ENCODE measurements around the gene USP20. TPM values are rescaled to one million over a fixed set of nuclear protein-coding genes. Genes with fewer than 3 reads are reported as not detected.

The USP20 gene
- total RNA-seq (2021): 22.1 and 27.8 TPM in 2 replicates
- percentile 60 among the genes with signal in this experiment for Bru-seq, nascent RNA
- percentile 59 among the genes with signal in this experiment for BruChase-seq, experiment 1, labeled RNA remaining after a 2-hour chase
- BruChase-seq, experiment 2, labeled RNA remaining after a 6-hour chase: percentile 65 among the genes with signal in this experiment
- long read RNA-seq, full-length matches to known transcripts: 7 of 18 reads
- long read RNA-seq, partial matches to known transcripts: 1 of 18 reads
- long read RNA-seq, other reads (novel, unspliced or antisense): 10 of 18 reads

DNA sequence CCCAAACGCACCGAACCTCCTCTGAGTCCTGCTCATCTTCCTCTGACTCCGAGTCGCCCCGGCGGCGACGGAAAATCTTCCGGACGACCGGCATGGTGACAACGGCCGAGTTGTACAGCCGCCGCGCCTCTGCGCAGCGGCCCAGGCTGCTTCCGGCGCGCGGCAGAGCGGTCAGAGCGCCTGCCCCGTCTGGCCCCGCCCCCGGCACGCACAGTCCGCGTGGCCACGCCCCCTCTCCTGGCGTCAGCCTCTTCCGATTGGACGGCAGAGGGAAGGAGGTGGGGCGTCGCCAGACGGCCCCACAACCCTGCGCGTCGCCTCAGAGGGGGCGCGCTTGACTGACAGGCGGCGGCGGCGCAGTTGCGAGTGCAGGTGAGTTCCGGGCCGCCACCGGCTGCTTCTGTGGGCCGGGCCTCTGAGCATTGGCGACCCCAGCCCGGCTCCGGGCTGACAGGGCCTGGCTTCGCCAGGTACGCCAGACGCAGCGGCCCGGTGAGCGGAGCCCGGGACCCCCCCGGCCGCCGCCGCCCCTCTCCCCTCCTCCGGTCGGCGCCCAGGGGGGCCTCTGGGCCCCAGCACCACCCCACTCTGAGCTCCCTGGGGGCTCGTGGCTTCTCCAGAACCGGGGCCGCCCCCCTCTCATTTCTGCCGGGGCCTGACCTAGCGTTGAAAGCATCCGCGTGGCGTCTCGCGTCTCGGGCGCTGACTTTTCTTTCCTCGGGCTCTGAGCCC lies at the start of gene USP20, which contains the start of gene C9orf78:
USP20 (plus strand) TSS at position 331 of the 732 bp plus-strand sequence. CDS start 17,098 bp downstream, outside the sequence.
C9orf78 (minus strand) TSS at position 148 of the 732 bp plus-strand sequence; CDS start at position 94, 54 bp downstream.
- H3K27me3 ChIP-seq (ENCODE audit: insufficient read depth, low read depth): no peaks in the 10 kb centered on the region
- no peaks in the 10 kb centered on the region for H3K9me3 ChIP-seq (ENCODE audit: insufficient read depth, low read depth)
- peak; percentile 84 to 98 for DNase-seq
- peaks cover 15% of the 10 kb centered on the region for H3K4me1 ChIP-seq (replicated peaks; ENCODE audit: insufficient read depth)
- H2AFZ ChIP-seq: peak within 1 kb of the TSS; percentile 90
- H3K79me2 ChIP-seq (ENCODE audit: low read depth): peaks cover 32% of the 10 kb centered on the region
- intact Hi-C loops (cut with micrococcal nuclease; ENCODE audit: unreplicated experiment): loop anchor here (1.0 to 5.0 kb wide), 3 partner anchors 11 to 262 kb away; partner anchors contain the start of gene TOR1A
- peaks cover 13% of the 10 kb centered on the region for H3K36me3 ChIP-seq (ENCODE audit: low read depth)
- POLR2A ChIA-PET (ENCODE audit: unreplicated experiment): no interaction called here
- H3F3A ChIP-seq (ENCODE audit: insufficient read depth, low read depth): no peaks in the 10 kb centered on the region; the same call in 1 of the 2 replicates
- H4K20me1 ChIP-seq (ENCODE audit: insufficient read depth): no peaks in the 10 kb centered on the region
- no TSS peak for BruUV-seq (replicated peaks)
- CTCF ChIA-PET: no interaction called here
- TF ChIP-seq, protein P1, sequence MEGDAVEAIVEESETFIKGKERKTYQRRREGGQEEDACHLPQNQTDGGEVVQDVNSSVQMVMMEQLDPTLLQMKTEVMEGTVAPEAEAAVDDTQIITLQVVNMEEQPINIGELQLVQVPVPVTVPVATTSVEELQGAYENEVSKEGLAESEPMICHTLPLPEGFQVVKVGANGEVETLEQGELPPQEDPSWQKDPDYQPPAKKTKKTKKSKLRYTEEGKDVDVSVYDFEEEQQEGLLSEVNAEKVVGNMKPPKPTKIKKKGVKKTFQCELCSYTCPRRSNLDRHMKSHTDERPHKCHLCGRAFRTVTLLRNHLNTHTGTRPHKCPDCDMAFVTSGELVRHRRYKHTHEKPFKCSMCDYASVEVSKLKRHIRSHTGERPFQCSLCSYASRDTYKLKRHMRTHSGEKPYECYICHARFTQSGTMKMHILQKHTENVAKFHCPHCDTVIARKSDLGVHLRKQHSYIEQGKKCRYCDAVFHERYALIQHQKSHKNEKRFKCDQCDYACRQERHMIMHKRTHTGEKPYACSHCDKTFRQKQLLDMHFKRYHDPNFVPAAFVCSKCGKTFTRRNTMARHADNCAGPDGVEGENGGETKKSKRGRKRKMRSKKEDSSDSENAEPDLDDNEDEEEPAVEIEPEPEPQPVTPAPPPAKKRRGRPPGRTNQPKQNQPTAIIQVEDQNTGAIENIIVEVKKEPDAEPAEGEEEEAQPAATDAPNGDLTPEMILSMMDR (conservative IDR thresholded peaks at IDR 0.05): no peak
- no peak for TF ChIP-seq EZH2 (IDR thresholded peaks at IDR 0.05; ENCODE audit: low read depth)
- peak within 1 kb of the TSS; percentile 98 for H3K4me2 ChIP-seq
- H3K27ac ChIP-seq: no peak within 1 kb of the TSS
- peak within 1 kb of the TSS; percentile 78 for H3K4me3 ChIP-seq
- no peaks in the 10 kb centered on the region for H3K9me2 ChIP-seq (ENCODE audit: insufficient read depth)

DNA sequence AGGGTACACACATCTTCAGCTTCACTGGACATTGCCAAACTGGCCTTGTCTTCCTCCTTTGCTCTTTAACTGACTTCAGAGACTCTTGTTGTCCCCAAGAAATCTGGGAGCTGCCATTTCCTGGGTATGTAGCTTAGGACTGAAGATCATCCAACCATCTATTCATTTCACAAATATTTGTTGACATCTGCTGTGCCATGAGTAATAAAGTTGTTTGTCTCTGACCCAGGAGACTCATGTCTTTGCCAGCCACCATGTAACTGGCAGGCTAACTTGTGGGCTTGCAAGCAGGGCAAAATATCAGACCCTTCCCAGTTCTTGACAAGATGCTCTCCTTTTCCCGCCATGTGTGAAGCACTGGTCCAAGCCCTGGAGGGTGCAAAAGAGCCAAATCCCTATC lies 49.4 kb upstream of the USP20 start:
- CTCF ChIA-PET: interaction anchor here (0.5 to 1.1 kb wide), 2 partner anchors 49 to 654 kb away, joined by 3 to 4 read pairs; no protein-coding TSS in a partner anchor
- intact Hi-C loops (cut with micrococcal nuclease; ENCODE audit: unreplicated experiment): no loop called here

DNA sequence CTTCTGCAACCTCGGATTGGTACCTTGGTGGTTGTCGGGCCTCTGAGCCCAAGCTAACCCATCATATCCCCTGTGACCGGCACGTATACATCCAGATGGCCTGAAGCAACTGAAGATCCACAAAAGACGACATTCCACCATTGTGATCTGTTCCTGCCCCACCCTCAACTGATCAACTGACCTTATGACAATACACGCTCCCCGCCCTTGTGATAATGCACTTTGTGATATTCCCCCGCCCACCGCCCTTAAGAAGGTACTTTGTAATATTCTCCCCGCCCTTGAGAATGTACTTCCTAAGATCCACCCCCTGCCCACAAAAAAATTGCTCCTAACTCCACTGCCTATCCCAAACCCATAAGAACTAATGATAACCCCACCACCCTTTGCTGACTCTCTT lies 48.8 kb upstream of the USP20 start:
- intact Hi-C loops (cut with micrococcal nuclease; ENCODE audit: unreplicated experiment): no loop called here
- Histone ChIP-seq H3K79me2 (ENCODE audit: low read depth) (no peaks in the 10 kb centered on the region), H4K20me1 (ENCODE audit: insufficient read depth) (no peaks in the 10 kb centered on the region), H2AFZ (no peak overlapping the region), H3K9me3 (ENCODE audit: insufficient read depth, low read depth) (no peaks in the 10 kb centered on the region), H3K9me2 (ENCODE audit: insufficient read depth) (no peaks in the 10 kb centered on the region), H3K27me3 (ENCODE audit: insufficient read depth, low read depth) (peaks cover 6% of the 10 kb centered on the region; the same call in 1 of the 2 replicates), H3K4me2 (no peak overlapping the region), H3F3A (ENCODE audit: insufficient read depth, low read depth) (peaks cover 4% of the 10 kb centered on the region; the same call in 1 of the 2 replicates), H3K36me3 (ENCODE audit: low read depth) (no peaks in the 10 kb centered on the region), H3K4me1 (replicated peaks; ENCODE audit: insufficient read depth) (peaks cover 11% of the 10 kb centered on the region), H3K27ac (no peak overlapping the region), H3K4me3 (no peak overlapping the region)
- CTCF ChIA-PET: interaction anchor here (0.5 kb wide), 2 partner anchors 48 to 144 kb away, joined by 3 read pairs; no protein-coding TSS in a partner anchor
- DNase-seq: no peak
- POLR2A ChIA-PET (ENCODE audit: unreplicated experiment): no interaction called here
- BruUV-seq (replicated peaks): no TSS peak
- no peak for TF ChIP-seq EZH2 (IDR thresholded peaks at IDR 0.05; ENCODE audit: low read depth)
- TF ChIP-seq, protein P1 (conservative IDR thresholded peaks at IDR 0.05): no peak

More for the DNA sequence above, 49.4 kb upstream of the USP20 start:
- no peak for DNase-seq
- Histone ChIP-seq H3K27me3 (ENCODE audit: insufficient read depth, low read depth) (peaks cover 6% of the 10 kb centered on the region; the same call in 1 of the 2 replicates), H3K4me1 (replicated peaks; ENCODE audit: insufficient read depth) (peaks cover 13% of the 10 kb centered on the region), H3K4me3 (no peak overlapping the region), H3K9me3 (ENCODE audit: insufficient read depth, low read depth) (no peaks in the 10 kb centered on the region), H3K79me2 (ENCODE audit: low read depth) (no peaks in the 10 kb centered on the region), H3F3A (ENCODE audit: insufficient read depth, low read depth) (peaks cover 4% of the 10 kb centered on the region; the same call in 1 of the 2 replicates), H4K20me1 (ENCODE audit: insufficient read depth) (no peaks in the 10 kb centered on the region), H3K9me2 (ENCODE audit: insufficient read depth) (no peaks in the 10 kb centered on the region), H3K27ac (no peak overlapping the region), H3K4me2 (no peak overlapping the region), H2AFZ (no peak overlapping the region), H3K36me3 (ENCODE audit: low read depth) (no peaks in the 10 kb centered on the region)
- BruUV-seq (replicated peaks): no TSS peak
- no peak for TF ChIP-seq EZH2 (IDR thresholded peaks at IDR 0.05; ENCODE audit: low read depth)
- TF ChIP-seq, protein P1 (conservative IDR thresholded peaks at IDR 0.05): no peak
- POLR2A ChIA-PET (ENCODE audit: unreplicated experiment): no interaction called here

Data from PC-9 (cell line).